GM18499 (cell line): ENCODE data around the gene MLST8.
"Not testable (repeated sequence)": the region's sequence is repeated elsewhere in the genome, so short reads cannot be mapped to it uniquely, and the experiment has no call there.

ENCODE experiments used
- ATAC-seq: cut with Tn5 transposase; IDR thresholded peaks from one replicate; pipeline ENCODE4 v1.9.1; 2021; ENCODE audit warnings: moderate number of reproducible peaks; ENCODE audit not compliant: insufficient read depth, unreplicated experiment

The MLST8 gene

GRCh38 chr16:2238838-2239675 is 33.8 kb downstream of the MLST8 start:
- ATAC-seq: no peak

GRCh38 chr16:2240331-2240730 is 35.1 kb downstream of the MLST8 start:
- not testable (repeated sequence) for ATAC-seq

- ATAC-seq: no peak
Observed at GRCh38 chr16:2242598-2242997, 37.3 kb downstream of the MLST8 start.

GRCh38 chr16:2243031-2243528 is 37.8 kb downstream of the MLST8 start:
- ATAC-seq: no peak

DNA sequence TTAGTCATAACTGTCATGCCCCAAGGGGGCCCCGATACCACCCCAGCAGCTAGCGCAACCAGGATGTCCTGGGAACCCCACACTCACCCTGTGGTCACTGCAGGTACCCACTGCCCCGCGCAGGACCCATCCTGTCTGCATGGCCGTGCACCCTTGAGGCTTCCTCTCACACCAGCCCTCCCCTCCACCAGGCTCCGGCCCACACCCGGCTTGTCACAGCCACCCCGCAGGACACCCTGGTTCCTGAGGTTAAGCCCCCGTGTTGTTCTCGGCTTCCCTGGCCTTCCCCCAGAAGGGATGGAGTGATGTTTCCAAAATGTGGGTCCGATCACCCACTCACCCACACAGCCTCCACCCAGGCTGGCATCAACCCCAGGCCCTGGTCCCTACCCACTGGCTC is 38.5 kb downstream of the MLST8 start:
- no peak for ATAC-seq

DNA sequence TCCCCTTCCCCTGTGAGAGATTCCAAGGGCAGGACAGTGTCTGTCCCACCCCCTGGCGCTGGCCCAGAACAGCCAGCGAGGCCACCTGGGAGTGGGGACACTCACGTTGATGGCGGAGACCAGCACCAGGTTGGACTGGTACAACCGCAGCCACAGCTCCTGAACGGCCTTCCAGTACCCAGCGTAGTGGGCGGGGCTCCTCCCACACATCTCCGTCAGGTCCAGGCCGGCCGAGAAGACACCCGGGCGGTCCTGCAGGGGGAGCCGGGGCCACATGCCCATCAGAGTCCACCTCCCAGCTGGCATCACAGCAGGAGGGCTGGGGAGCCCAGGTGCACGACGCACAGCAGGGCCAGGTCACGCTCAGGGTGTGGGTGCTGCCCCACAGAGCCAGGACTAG is 39.0 kb downstream of the MLST8 start:
- no peak for ATAC-seq

- no peak for ATAC-seq
Observed at GRCh38 chr16:2244926-2245795, 39.9 kb downstream of the MLST8 start.

DNA sequence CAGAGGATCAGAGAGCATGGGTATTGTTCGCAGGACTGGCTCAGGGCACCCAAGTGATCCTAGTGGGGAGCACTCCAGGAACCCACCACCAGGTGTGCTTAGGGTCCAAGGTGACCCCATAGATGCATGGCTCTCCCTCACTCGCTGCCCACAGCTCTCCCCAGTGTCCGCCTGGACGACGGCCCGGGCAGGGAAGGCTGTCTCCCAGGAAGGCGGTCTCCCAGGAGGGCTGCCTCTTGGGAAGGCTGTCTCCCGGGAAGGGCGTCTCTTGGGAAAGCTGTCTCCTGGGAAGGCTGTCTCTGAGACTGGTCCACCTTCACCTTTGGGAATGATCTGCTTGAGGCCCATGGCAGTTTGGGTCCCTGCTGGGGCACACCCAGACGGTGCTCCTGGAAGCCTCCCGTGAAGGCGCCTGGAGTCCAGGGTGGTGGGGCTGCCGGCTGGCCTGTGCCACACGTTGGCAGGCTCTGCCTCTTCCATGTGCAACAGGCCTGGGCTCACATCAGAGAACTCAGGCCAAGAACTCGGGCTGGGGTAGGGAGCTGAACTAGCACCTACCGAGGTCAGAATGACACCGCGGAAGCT is 41.1 kb downstream of the MLST8 start:
- no peak for ATAC-seq

DNA sequence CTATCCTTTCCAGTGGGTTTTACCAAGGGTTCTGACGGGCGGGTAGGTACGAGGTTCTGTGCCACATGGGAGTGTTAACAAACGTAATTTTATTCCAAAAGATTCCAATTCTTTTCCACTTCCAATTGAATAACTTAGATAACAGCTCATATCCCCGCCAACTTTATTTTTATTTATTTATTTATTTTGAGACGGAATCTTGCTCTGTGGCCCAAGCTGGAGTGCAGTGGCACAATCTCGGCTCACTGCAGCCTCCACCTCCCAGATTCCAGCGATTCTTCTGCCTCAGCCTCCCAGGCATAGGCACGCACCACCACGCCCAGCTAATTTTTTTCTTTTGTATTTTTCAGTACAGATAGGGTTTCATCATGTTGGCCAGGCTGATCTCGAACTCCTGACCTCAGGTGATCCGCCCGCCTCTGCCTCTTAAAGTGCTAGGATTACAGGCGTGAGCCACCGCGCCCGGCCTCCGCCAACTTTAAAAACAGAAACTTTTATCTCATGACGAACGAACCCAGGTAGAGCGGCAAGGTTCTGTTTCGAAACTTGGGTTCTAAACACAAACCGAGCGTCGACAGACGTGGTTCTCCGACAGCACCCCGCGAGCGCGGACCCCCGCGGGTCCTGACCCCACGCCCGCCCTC is 45.5 kb downstream of the MLST8 start:
- peak; percentile 3 for ATAC-seq

DNA sequence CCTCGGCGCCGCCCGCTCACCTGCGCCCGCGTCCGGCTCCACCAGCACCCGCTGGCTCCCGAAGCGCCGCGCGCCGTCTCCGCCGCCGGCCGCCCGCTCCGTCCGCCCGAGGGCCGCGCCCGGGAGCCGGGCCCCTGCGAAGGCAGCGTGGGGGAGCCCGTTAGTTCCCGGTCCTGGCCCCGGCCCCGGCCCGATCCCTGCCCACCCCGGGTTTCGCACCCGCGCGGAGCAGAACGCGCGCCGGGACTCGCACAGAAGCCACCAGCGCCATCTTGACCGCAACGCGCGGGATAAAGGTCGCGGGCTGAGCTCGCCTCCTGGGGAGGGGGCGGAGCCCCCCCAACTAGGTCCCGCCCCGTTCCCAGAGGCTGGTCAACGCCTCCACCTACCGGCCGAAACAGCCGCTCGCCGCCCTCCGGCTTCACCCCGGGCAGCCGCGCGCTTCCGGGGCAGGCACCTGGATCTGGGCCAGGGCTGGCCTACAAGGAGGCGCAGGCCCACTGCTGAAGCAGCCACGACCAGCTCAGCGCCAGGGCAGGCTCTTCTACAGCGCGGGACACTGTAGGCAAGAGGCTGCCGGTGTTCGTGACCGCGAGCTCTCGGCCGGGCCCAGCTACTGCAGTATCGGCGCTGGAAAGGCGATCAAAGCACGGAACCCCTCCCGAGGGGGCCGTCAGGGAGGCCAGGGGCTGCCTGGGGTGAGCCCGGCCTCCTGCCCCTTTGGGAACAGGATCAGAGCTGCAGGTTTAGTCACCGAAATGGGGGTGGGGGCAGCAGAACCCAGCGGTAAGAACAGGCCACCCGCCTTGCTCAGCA is 46.2 kb downstream of the MLST8 start, which contains the start of gene ECI1:
Gene ECI1 (minus strand): TSS at position 292 of the 816 bp plus-strand sequence. CDS start 21 bp downstream, at position 271.
- ATAC-seq: peak; percentile 53

- no peak for ATAC-seq
Observed at GRCh38 chr16:2252806-2253148, 47.5 kb downstream of the MLST8 start.

- ATAC-seq: no peak
Observed at GRCh38 chr16:2253293-2253692, 48.0 kb downstream of the MLST8 start.

GRCh38 chr16:2256531-2257140 is 51.4 kb downstream of the MLST8 start:
- no peak for ATAC-seq

DNA sequence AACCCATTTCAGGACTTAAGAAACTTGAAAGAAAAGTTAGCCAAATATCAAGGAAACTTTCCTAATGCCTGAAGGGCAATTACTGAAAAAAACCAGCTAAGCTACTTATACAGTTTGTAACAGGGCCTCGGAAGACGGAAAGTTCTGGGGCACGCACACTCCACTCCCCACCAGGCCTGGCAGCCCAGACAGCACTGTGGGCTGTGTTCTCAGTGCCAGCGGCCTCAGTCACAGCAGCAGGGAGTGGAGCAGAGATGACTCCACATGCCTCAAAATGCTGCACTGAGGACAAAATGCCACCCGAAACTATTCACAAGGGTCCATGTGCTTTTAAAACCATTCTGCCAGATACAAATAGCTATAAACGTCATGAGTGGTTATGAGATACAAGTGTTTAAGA is 52.5 kb downstream of the MLST8 start:
- ATAC-seq: no peak

DNA sequence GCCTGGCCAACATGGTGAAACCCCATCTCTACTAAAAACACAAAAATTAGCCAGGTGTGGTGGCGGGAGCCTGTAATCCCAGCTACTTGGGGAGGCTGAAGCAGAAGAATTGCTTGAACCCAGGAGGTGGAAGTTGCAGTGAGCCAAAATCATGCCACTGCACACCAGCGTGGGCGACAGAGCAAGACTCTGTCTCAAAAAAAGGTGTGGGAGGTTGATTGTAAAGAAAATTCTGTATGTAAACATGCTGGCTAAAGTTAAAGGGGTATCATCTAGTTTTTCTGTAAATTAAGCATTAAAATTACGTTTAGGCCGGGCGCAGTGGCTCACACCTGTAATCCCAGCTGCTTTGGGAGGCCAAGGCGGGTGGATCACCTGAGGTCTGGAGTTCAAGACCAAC is 53.3 kb downstream of the MLST8 start:
- not testable (repeated sequence) for ATAC-seq
